DND-41 (cell line): ENCODE measurements around the gene KAT6B.

ENCODE experiments used
- ATAC-seq: fragments of 200-7000 bp; cut with Tn5 transposase; 3 replicates; pipeline ENCODE4 v1.9.1; 2021; ENCODE audit warnings: low read depth; ENCODE audit not compliant: insufficient read depth
- DNase-seq: peaks from one replicate; pipeline ENCODE4 v3.0.0-alpha.2; 2020
- H2AFZ ChIP-seq: 2 replicates; pipeline ENCODE4 v1.6.0; 2012; ENCODE audit warnings: low read depth, low read length
- H3K27ac ChIP-seq: 2 replicates; pipeline ENCODE4 v1.5.1; 2012; ENCODE audit warnings: low read length, inconsistent platforms
- H3K27me3 ChIP-seq: fragments of 200-600 bp; sonication (generic); 2 replicates; pipeline ENCODE4 v1.6.0; 2012; ENCODE audit warnings: low read length, mild to moderate bottlenecking, inconsistent platforms; ENCODE audit not compliant: insufficient read depth, poor library complexity
- H3K36me3 ChIP-seq: 2 replicates; pipeline ENCODE4 v1.5.1; 2012; ENCODE audit warnings: low read length, inconsistent platforms; ENCODE audit not compliant: insufficient read depth
- H3K4me1 ChIP-seq: 2 replicates; pipeline ENCODE4 v1.5.1; 2012; ENCODE audit warnings: mild to moderate bottlenecking, low read length; ENCODE audit not compliant: insufficient read depth
- H3K4me2 ChIP-seq: 2 replicates; pipeline ENCODE4 v1.6.0; 2012; ENCODE audit warnings: mild to moderate bottlenecking, moderate library complexity, low read length, inconsistent platforms; ENCODE audit not compliant: insufficient read depth
- H3K4me3 ChIP-seq, 2 experiments: fragments of 200-600 bp in 1 of 2; shearing (Covaris generic) in 1 of 2; 2 replicates each; pipeline ENCODE4 v1.5.1; 2012 to 2016; ENCODE audit warnings: inconsistent platforms in 2 of 2, low read length in 2 of 2, mild to moderate bottlenecking in 2 of 2, low read depth in 1 of 2, moderate library complexity in 1 of 2
- H3K79me2 ChIP-seq: 2 replicates; pipeline ENCODE4 v1.6.0; 2012; ENCODE audit warnings: low read length, inconsistent platforms; ENCODE audit not compliant: insufficient read depth
- H3K9ac ChIP-seq: 2 replicates; pipeline ENCODE4 v1.6.0; 2012; ENCODE audit warnings: low read depth, mild to moderate bottlenecking, inconsistent platforms, low read length, moderate library complexity
- H3K9me3 ChIP-seq: 2 replicates; pipeline ENCODE4 v1.5.1; 2012; ENCODE audit warnings: low read length, moderate library complexity, mild to moderate bottlenecking, inconsistent platforms; ENCODE audit not compliant: insufficient read depth, severe bottlenecking
- H4K20me1 ChIP-seq: 2 replicates; pipeline ENCODE4 v1.6.0; 2012; ENCODE audit warnings: low read length; ENCODE audit not compliant: insufficient read depth
- EZH2 ChIP-seq: IDR thresholded peaks from 3 replicates; pipeline ENCODE4 v1.6.1; 2012; ENCODE audit warnings: borderline replicate concordance, low read depth, mild to moderate bottlenecking, moderate library complexity, low read length, inconsistent platforms; ENCODE audit not compliant: severe bottlenecking
- TF ChIP-seq, protein P1 (sequence below): IDR thresholded peaks from 2 replicates; pipeline ENCODE4 v1.5.1; 2012; ENCODE audit warnings: borderline replicate concordance, low read length, moderate library complexity, mild to moderate bottlenecking; ENCODE audit not compliant: poor library complexity, severe bottlenecking; ENCODE audit errors: extremely low read depth

The KAT6B gene

DNA sequence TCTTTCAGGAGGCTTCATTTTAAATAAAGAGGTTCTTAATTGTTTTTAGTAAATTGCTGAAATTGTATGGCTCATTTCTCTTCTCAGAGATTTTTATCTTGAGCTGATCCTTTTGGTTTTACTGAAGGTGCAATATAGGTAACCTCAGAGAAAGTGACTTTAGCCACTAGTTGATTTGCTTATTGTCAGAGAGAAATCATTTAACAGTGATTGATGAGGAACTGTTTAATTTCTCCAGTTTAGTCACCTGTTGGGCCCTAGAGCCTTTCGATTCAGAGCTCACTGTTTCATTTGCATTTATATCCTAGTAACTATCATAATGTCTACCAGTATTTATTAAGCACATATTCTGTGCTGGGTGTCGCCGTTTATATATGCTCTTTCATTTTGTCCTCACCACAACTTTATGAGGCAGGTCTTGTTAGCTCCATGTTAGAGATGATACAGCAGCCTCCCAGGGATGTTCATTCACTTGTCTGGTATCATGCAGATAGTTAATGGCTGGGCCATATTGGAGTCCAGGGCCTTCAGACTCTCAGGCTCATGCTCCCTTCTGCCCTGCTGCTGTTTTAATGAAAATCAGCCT, 42.1 kb downstream of the KAT6B start:
- TF ChIP-seq, protein P1, sequence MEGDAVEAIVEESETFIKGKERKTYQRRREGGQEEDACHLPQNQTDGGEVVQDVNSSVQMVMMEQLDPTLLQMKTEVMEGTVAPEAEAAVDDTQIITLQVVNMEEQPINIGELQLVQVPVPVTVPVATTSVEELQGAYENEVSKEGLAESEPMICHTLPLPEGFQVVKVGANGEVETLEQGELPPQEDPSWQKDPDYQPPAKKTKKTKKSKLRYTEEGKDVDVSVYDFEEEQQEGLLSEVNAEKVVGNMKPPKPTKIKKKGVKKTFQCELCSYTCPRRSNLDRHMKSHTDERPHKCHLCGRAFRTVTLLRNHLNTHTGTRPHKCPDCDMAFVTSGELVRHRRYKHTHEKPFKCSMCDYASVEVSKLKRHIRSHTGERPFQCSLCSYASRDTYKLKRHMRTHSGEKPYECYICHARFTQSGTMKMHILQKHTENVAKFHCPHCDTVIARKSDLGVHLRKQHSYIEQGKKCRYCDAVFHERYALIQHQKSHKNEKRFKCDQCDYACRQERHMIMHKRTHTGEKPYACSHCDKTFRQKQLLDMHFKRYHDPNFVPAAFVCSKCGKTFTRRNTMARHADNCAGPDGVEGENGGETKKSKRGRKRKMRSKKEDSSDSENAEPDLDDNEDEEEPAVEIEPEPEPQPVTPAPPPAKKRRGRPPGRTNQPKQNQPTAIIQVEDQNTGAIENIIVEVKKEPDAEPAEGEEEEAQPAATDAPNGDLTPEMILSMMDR, result no peak
- no peak for TF ChIP-seq EZH2
- ATAC-seq, result no peak
- peaks cover 11% of the 10 kb centered on the region for H3K79me2 ChIP-seq

DNA sequence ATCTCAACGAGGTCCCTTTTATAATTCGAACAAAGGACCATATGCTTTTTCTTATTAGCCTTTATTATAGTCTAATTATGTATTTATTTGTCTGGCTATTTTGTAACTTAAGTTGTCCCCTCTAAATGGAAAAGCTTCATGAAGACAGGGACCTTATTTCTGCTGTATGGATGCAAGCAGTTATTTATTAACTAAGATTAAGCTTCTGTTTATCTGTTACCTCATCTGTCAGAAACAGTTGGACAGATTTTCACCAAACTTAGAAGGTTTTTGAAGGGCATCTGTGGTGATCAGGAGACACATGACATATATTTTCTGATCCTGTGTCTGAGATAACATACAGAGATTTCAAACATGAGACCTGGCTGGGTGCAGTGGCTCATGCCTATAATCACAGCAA, 43.2 kb downstream of the KAT6B start:
- ATAC-seq (no peak), DNase-seq (no peak)
- H3K79me2 ChIP-seq, result peaks cover 11% of the 10 kb centered on the region
- no peak overlapping the region for H3K4me2 ChIP-seq
- H3K4me1 ChIP-seq, result no peaks in the 10 kb centered on the region
- no peaks in the 10 kb centered on the region for H3K27me3 ChIP-seq
- no peak overlapping the region for H3K9ac ChIP-seq
- no peaks in the 10 kb centered on the region for H3K36me3 ChIP-seq
- H4K20me1 ChIP-seq, result peaks cover 3% of the 10 kb centered on the region; the same call in 1 of the 2 replicates
- no peak overlapping the region for H2AFZ ChIP-seq
- no peaks in the 10 kb centered on the region for H3K9me3 ChIP-seq
- H3K4me3 ChIP-seq, result no peak overlapping the region
- no peak overlapping the region for H3K27ac ChIP-seq
- TF ChIP-seq EZH2, result no peak
- TF ChIP-seq, protein P1, result no peak

More for the DNA sequence above, 42.1 kb downstream of the KAT6B start:
- Histone ChIP-seq H3K4me2 (no peak overlapping the region), H3K4me1 (no peaks in the 10 kb centered on the region), H3K27me3 (no peaks in the 10 kb centered on the region), H3K4me3 (no peak overlapping the region), H2AFZ (no peak overlapping the region), H3K27ac (no peak overlapping the region), H4K20me1 (peaks cover 3% of the 10 kb centered on the region; the same call in 1 of the 2 replicates), H3K9ac (no peak overlapping the region), H3K36me3 (no peaks in the 10 kb centered on the region), H3K9me3 (no peaks in the 10 kb centered on the region)
- DNase-seq, result no peak

DNA sequence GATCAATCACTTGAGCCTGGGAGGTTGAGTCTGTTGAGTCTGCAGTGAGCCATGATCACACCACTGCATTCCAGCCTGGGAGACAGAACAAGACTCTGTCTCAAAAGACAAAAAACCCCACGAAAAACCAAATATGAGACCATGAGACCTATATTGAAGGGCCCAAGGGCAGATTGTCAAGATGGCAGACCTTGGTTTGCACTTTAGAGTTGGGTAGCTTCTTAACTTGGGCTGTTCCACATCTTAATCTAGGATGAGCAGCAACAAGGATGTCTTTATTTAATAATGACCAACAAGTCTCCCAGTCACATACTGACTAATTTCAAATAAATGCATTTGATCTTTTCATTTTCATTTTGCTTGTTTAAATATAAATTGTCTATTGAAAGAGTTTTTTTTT, 43.8 kb downstream of the KAT6B start:
- no peak overlapping the region for H3K4me3 ChIP-seq
- H3K79me2 ChIP-seq, result peaks cover 13% of the 10 kb centered on the region
- H3K4me1 ChIP-seq, result no peaks in the 10 kb centered on the region
- no peak overlapping the region for H3K4me2 ChIP-seq
- H3K36me3 ChIP-seq, result no peaks in the 10 kb centered on the region
- no peak overlapping the region for H2AFZ ChIP-seq
- no peak overlapping the region for H3K27ac ChIP-seq
- H3K27me3 ChIP-seq, result no peaks in the 10 kb centered on the region
- H4K20me1 ChIP-seq, result peaks cover 3% of the 10 kb centered on the region; the same call in 1 of the 2 replicates
- DNase-seq (no peak), ATAC-seq (no peak)
- TF ChIP-seq, protein P1, result no peak
- TF ChIP-seq EZH2, result no peak
- H3K9me3 ChIP-seq, result no peaks in the 10 kb centered on the region
- no peak overlapping the region for H3K9ac ChIP-seq
